ENCODE data around the gene FCER1A.

DNA sequence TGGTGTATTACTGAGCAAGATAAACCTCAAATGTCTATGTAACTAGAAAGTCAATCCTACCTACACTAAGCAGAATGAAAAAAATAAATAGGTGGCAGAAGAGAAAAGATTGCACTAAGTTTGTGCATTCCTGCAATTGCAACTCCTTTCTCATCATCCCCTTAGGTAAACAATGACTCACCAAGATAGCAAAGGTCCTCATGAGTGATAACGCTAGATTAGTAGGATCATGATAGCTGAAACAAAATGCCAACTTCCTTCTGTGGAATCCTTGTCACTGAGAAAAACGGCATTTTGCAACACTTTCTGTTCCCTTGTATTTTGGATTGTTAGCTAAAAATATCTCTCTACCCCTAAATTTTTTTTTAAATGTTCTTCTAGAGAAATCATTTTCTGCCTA, 20.0 kb upstream of the FCER1A start:
- TF ChIP-seq, protein P1, sequence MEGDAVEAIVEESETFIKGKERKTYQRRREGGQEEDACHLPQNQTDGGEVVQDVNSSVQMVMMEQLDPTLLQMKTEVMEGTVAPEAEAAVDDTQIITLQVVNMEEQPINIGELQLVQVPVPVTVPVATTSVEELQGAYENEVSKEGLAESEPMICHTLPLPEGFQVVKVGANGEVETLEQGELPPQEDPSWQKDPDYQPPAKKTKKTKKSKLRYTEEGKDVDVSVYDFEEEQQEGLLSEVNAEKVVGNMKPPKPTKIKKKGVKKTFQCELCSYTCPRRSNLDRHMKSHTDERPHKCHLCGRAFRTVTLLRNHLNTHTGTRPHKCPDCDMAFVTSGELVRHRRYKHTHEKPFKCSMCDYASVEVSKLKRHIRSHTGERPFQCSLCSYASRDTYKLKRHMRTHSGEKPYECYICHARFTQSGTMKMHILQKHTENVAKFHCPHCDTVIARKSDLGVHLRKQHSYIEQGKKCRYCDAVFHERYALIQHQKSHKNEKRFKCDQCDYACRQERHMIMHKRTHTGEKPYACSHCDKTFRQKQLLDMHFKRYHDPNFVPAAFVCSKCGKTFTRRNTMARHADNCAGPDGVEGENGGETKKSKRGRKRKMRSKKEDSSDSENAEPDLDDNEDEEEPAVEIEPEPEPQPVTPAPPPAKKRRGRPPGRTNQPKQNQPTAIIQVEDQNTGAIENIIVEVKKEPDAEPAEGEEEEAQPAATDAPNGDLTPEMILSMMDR (IDR thresholded peaks at IDR 0.05; ENCODE audit: low read depth, low read length): no peak
- no peak for TF ChIP-seq EZH2phosphoT487 (IDR thresholded peaks at IDR 0.05; ENCODE audit: low read depth)
